Smooth muscle cell (in vitro differentiated cells): Measurements from ENCODE around the gene HCFC1. TPM values are rescaled to one million over a fixed set of nuclear protein-coding genes. Genes with fewer than 3 reads are reported as not detected.

Source experiments
- DNase-seq: peaks from one replicate; lab custom pipeline; 2025; ENCODE audit not compliant: unreplicated experiment; lab: John Stamatoyannopoulos, UW
- H2AFZ ChIP-seq: fragments of 200-600 bp; sonication (generic); 2 replicates; pipeline ENCODE4 v1.6.0; 2016; ENCODE audit warnings: antibody characterized with exemption, low read depth, mild to moderate bottlenecking
- H3F3A ChIP-seq: fragments of 200-600 bp; sonication (generic); 2 replicates; pipeline ENCODE4 v1.6.0; 2017; ENCODE audit warnings: antibody characterized with exemption, low read depth
- H3K27ac ChIP-seq: fragments of 200-600 bp; sonication (generic); 2 replicates; pipeline ENCODE4 v1.5.1; 2016; ENCODE audit warnings: low read depth, mild to moderate bottlenecking
- H3K27me3 ChIP-seq: fragments of 200-600 bp; sonication (generic); 2 replicates; pipeline ENCODE4 v1.6.1; 2016; ENCODE audit warnings: low read depth, mild to moderate bottlenecking
- H3K36me3 ChIP-seq: fragments of 200-600 bp; sonication (generic); 2 replicates; pipeline ENCODE4 v1.5.1; 2016; ENCODE audit warnings: low read depth
- H3K4me1 ChIP-seq: fragments of 200-600 bp; sonication (generic); 2 replicates; pipeline ENCODE4 v1.5.1; 2016; ENCODE audit warnings: low read depth
- H3K4me2 ChIP-seq: fragments of 200-600 bp; sonication (generic); 2 replicates; pipeline ENCODE4 v1.6.0; 2016; ENCODE audit warnings: mild to moderate bottlenecking
- H3K4me3 ChIP-seq: fragments of 200-600 bp; sonication (generic); 2 replicates; pipeline ENCODE4 v1.5.1; 2016; ENCODE audit warnings: mild to moderate bottlenecking
- H3K79me2 ChIP-seq: fragments of 200-600 bp; sonication (generic); 2 replicates; pipeline ENCODE4 v1.6.0; 2016; ENCODE audit warnings: low read depth, mild to moderate bottlenecking
- H3K9ac ChIP-seq: fragments of 200-600 bp; sonication (generic); 2 replicates; pipeline ENCODE4 v1.6.0; 2016; ENCODE audit warnings: low read depth
- H3K9me3 ChIP-seq: fragments of 200-600 bp; sonication (generic); replicated peaks from 2 replicates; pipeline ENCODE4 v1.5.1; 2016; ENCODE audit warnings: low read depth
- H4K20me1 ChIP-seq: fragments of 200-600 bp; sonication (generic); 2 replicates; pipeline ENCODE4 v1.6.0; 2016; ENCODE audit warnings: low read depth
- WGBS: methylation state at CpG from one replicate; pipeline ENCODE4 v1.1.7; 2016; ENCODE audit warnings: low lambda C conversion rate; 5-methylcytosine and 5-hydroxymethylcytosine counted together
- polyA plus RNA-seq: library from polyadenylated mRNA; unstranded; fragments of >200 nt; fragmentation: Nextera tagmentation; extraction: Ambion mirVana; gene quantifications from 2 replicates; pipeline ENCODE4 v1.2.1, GENCODE V29; 2016
- total RNA-seq: library from RNA; depleted of rRNA; stranded (reverse); fragments of >200 nt; gene quantifications from 2 replicates; pipeline ENCODE4 v1.2.3, GENCODE V29; 2014
- TF ChIP-seq, protein P1 (sequence below): fragments of 200-600 bp; sonication (generic); IDR thresholded peaks from 2 replicates; pipeline ENCODE4 v1.5.1; 2017; ENCODE audit warnings: borderline replicate concordance, mild to moderate bottlenecking, antibody characterized with exemption; ENCODE audit not compliant: insufficient read depth, poor library complexity, severe bottlenecking

Gene HCFC1
- total and polyA plus RNA-seq, 2 experiments from 2014 or later: 22.8 to 23.3 TPM

GRCh38 chrX:153989973-153990655 lies 18.5 kb upstream of the HCFC1 start:
- no peaks in the 10 kb centered on the region for H3K36me3 ChIP-seq
- no peak overlapping the region for H3K4me3 ChIP-seq
- no peak overlapping the region for H3K9ac ChIP-seq
- no peaks in the 10 kb centered on the region for H3K4me1 ChIP-seq
- WGBS: 86% methylated on average over 14 of the region's 14 CpGs
- no peak overlapping the region for H3K27ac ChIP-seq
- no peaks in the 10 kb centered on the region for H3K79me2 ChIP-seq
- H3K27me3 ChIP-seq: no peaks in the 10 kb centered on the region
- H3F3A ChIP-seq: no peaks in the 10 kb centered on the region
- no peaks in the 10 kb centered on the region for H4K20me1 ChIP-seq
- no peak for DNase-seq
- no peak overlapping the region for H3K4me2 ChIP-seq
- no peaks in the 10 kb centered on the region for H3K9me3 ChIP-seq
- H2AFZ ChIP-seq: no peak overlapping the region
- TF ChIP-seq, protein P1, sequence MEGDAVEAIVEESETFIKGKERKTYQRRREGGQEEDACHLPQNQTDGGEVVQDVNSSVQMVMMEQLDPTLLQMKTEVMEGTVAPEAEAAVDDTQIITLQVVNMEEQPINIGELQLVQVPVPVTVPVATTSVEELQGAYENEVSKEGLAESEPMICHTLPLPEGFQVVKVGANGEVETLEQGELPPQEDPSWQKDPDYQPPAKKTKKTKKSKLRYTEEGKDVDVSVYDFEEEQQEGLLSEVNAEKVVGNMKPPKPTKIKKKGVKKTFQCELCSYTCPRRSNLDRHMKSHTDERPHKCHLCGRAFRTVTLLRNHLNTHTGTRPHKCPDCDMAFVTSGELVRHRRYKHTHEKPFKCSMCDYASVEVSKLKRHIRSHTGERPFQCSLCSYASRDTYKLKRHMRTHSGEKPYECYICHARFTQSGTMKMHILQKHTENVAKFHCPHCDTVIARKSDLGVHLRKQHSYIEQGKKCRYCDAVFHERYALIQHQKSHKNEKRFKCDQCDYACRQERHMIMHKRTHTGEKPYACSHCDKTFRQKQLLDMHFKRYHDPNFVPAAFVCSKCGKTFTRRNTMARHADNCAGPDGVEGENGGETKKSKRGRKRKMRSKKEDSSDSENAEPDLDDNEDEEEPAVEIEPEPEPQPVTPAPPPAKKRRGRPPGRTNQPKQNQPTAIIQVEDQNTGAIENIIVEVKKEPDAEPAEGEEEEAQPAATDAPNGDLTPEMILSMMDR: no peak

- H3K36me3 ChIP-seq: no peaks in the 10 kb centered on the region
- 87% methylated on average over 12 of the region's 12 CpGs for WGBS
- H3F3A ChIP-seq: no peaks in the 10 kb centered on the region
- H3K9ac ChIP-seq: no peak overlapping the region
- no peaks in the 10 kb centered on the region for H4K20me1 ChIP-seq
- no peak for DNase-seq
- no peaks in the 10 kb centered on the region for H3K27me3 ChIP-seq
- no peak overlapping the region for H3K27ac ChIP-seq
- no peaks in the 10 kb centered on the region for H3K4me1 ChIP-seq
- TF ChIP-seq, protein P1: no peak
- no peaks in the 10 kb centered on the region for H3K9me3 ChIP-seq
- no peaks in the 10 kb centered on the region for H3K79me2 ChIP-seq
- H3K4me2 ChIP-seq: no peak overlapping the region
- H3K4me3 ChIP-seq: no peak overlapping the region
- H2AFZ ChIP-seq: no peak overlapping the region
Measured at GRCh38 chrX:153988493-153988892, 16.9 kb upstream of the HCFC1 start.

DNA sequence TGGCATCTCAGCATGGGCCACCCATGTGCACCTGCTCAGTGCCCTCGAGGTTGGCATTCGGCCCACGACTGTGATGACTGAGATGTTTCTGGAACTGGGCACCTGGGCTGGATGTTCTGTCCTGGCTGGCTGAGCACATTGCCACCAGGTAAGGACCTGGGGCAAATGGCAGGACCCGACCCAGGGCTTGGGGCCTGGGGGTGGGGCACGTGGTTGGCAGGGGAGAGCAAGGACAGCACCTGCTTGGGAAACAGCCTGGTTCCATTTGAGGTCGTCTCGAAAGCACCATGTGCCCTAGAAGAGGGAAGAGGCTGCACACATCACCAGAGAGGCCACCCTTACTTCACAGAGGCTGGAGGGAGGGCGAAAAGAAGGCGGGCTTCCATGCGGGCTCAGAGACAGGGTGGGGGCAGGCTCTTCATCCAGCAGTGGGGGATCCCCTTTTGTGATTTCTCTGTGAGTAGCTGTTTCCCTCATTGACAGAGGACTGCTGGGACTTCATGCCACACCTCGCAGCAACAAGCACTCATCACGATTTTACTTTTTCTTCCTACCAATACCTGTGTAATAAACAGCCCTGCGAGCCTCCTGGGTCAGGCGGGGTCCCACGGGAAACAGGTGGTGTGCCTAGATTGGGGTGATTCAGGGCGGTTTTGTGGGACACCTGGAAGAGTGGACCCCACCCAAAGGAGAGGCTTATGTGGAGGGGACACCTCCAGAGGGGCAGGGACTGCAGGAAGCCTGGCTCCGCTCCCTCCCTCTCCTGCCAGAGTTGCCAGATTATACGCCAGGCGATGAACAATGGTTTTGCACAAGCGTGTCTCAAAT lies 12.9 kb upstream of the HCFC1 start:
- WGBS: 85% methylated on average over 20 of the region's 20 CpGs
- Histone ChIP-seq H3K79me2 (no peaks in the 10 kb centered on the region), H3K4me3 (no peak overlapping the region), H3K4me2 (no peak overlapping the region), H3K27ac (no peak overlapping the region), H4K20me1 (no peaks in the 10 kb centered on the region), H3K4me1 (no peaks in the 10 kb centered on the region), H3F3A (no peaks in the 10 kb centered on the region), H3K9me3 (no peaks in the 10 kb centered on the region), H3K27me3 (no peaks in the 10 kb centered on the region), H3K9ac (no peak overlapping the region), H3K36me3 (no peaks in the 10 kb centered on the region), H2AFZ (no peak overlapping the region)
- TF ChIP-seq, protein P1: no peak
- DNase-seq: no peak
